K562 (cell line): Measurements from ENCODE around the gene IRX3. TPM values are rescaled to one million over a fixed set of nuclear protein-coding genes. Genes with fewer than 3 reads are reported as not detected.

Experiments
- ATAC-seq: fragments of 200-7000 bp; cut with Tn5 transposase; 3 replicates; pipeline ENCODE4 v1.9.1; 2020; ENCODE audit warnings: moderate library complexity
- BruUV-seq: library from RNA; stranded (reverse); fragments of 400-500 nt; replicated peaks from 2 replicates; lab custom pipeline; 2021; lab: Mats Ljungman, UMichigan
- CTCF ChIA-PET: fragments of 300-600 bp; formaldehyde crosslinking; extraction: SDS; loops from one replicate; lab custom pipeline; 2021; ENCODE audit warnings: low intra/inter-chr PET ratio; lab: Yijun Ruan, JAX
- POLR2A ChIA-PET: fragments of 300-600, 350-650 bp; sonication (Branson Sonifier 250); formaldehyde crosslinking; extraction: SDS; loops from one replicate; lab custom pipeline; 2021; ENCODE audit warnings: antibody characterized with exemption, inconsistent platforms; lab: Yijun Ruan, JAX
- DNase-seq, 4 experiments: peaks; one replicate each; pipeline versions ENCODE4 v3.0.0 to v3.0.0-alpha.2; 2011 to 2018; ENCODE audit warnings: low spot score in 3 of 4, mixed read lengths in 3 of 4; ENCODE audit errors: extremely low read depth in 1 of 4
- FAIRE-seq: peaks from 2 replicates; lab custom pipeline; 2011; peaks lifted over from hg19 to GRCh38; lab: Jason Lieb, UNC
- H2AFZ ChIP-seq: 2 replicates; pipeline ENCODE4 v1.6.0; 2011; ENCODE audit warnings: low read depth, low read length, control low read depth, inconsistent platforms
- H3K27ac ChIP-seq: fragments of 200-600 bp; 3 replicates; pipeline ENCODE4 v1.8.0; 2011; ENCODE audit warnings: low read depth, mild to moderate bottlenecking, control low read depth, inconsistent platforms, low read length, moderate library complexity, mixed read lengths; ENCODE audit errors: extremely low read depth
- H3K27me3 ChIP-seq, 2 experiments: fragments of 300-600 bp in 1 of 2; 2 replicates in 1 of 2; 3 replicates in 1 of 2; pipeline versions ENCODE4 v1.6.0 to v1.8.0; 2011; ENCODE audit warnings: inconsistent platforms in 2 of 2, low read length in 2 of 2, mild to moderate bottlenecking in 1 of 2, mixed read lengths in 1 of 2, moderate library complexity in 1 of 2; ENCODE audit not compliant: control insufficient read depth in 2 of 2, insufficient read depth in 2 of 2
- H3K36me3 ChIP-seq: fragments of 300-600 bp; 3 replicates; pipeline ENCODE4 v1.8.0; 2011; ENCODE audit warnings: mild to moderate bottlenecking, low read length, inconsistent platforms; ENCODE audit not compliant: control insufficient read depth, insufficient read depth
- H3K4me1 ChIP-seq, 2 experiments: fragments of 200-600 bp in 1 of 2; replicated peaks in 1 of 2; 2 replicates in 1 of 2; 3 replicates in 1 of 2; pipeline versions ENCODE4 v1.5.1 to v1.8.0; 2011; ENCODE audit warnings: inconsistent platforms in 2 of 2, low read length in 2 of 2, mild to moderate bottlenecking in 1 of 2, mixed read lengths in 1 of 2, moderate library complexity in 1 of 2; ENCODE audit not compliant: control insufficient read depth in 2 of 2, insufficient read depth in 2 of 2
- H3K4me2 ChIP-seq: 2 replicates; pipeline ENCODE4 v1.6.1; 2011; ENCODE audit warnings: low read length, control low read depth, inconsistent platforms, mixed read lengths; ENCODE audit not compliant: insufficient read depth
- H3K4me3 ChIP-seq: fragments of 200-600 bp; sonication (generic), shearing (Covaris generic); 2 replicates; pipeline ENCODE4 v1.5.1; 2016; ENCODE audit warnings: control low read depth, inconsistent platforms
- H3K79me2 ChIP-seq: fragments of 200-600 bp; 3 replicates; pipeline ENCODE4 v1.8.0; 2011; ENCODE audit warnings: low read length, inconsistent platforms; ENCODE audit not compliant: control insufficient read depth, insufficient read depth
- H3K9ac ChIP-seq, 2 experiments: 2 replicates each; pipeline versions ENCODE4 v1.6.0 to v1.6.1; 2011; ENCODE audit warnings: low read depth in 2 of 2, low read length in 2 of 2, control low read depth in 1 of 2, inconsistent platforms in 1 of 2, mild to moderate bottlenecking in 1 of 2, mixed read lengths in 1 of 2; ENCODE audit not compliant: insufficient read depth in 1 of 2
- H3K9me1 ChIP-seq: one replicate; pipeline ENCODE4 v1.6.0; 2011; ENCODE audit warnings: inconsistent platforms, mild to moderate bottlenecking, low read length, moderate library complexity; ENCODE audit not compliant: control insufficient read depth, insufficient read depth
- H3K9me3 ChIP-seq: replicated peaks from 2 replicates; pipeline ENCODE4 v1.5.1; 2011; ENCODE audit warnings: low read depth, low read length, inconsistent platforms; ENCODE audit not compliant: control insufficient read depth, insufficient read depth
- H4K20me1 ChIP-seq: replicated peaks from 2 replicates; pipeline ENCODE4 v1.6.1; 2011; ENCODE audit warnings: low read length, inconsistent platforms, mixed read lengths; ENCODE audit not compliant: control insufficient read depth, insufficient read depth
- ATF3 ChIP-seq, 2 experiments: fragments of 450-650 bp in 1 of 2; sonication (generic) in 1 of 2; formaldehyde crosslinking in 1 of 2; IDR thresholded peaks in 1 of 2; conservative IDR thresholded peaks in 1 of 2; 2 replicates each; pipeline versions ENCODE4 v1.6.1 to v1.8.1; 2016 to 2023; ENCODE audit warnings: mild to moderate bottlenecking in 2 of 2, moderate library complexity in 2 of 2, inconsistent platforms in 1 of 2, missing genetic modification reagents in 1 of 2
- BACH1 ChIP-seq: fragments of 200-800 bp; sonication (Bioruptor generic); IDR thresholded peaks from 2 replicates; pipeline ENCODE4 v1.6.1; 2016; ENCODE audit warnings: missing genetic modification characterization, missing compliant biosample characterization
- FOXA3 ChIP-seq, 2 experiments: fragments of 450-650 bp in 1 of 2; sonication (generic) in 1 of 2; formaldehyde crosslinking; IDR thresholded peaks in 1 of 2; conservative IDR thresholded peaks in 1 of 2; 2 replicates each; pipeline versions ENCODE4 v1.4.0 to v1.8.0; 2020 to 2022; ENCODE audit warnings: mild to moderate bottlenecking in 2 of 2, missing genetic modification reagents in 1 of 2
- HBP1 ChIP-seq: fragments of 450-650 bp; formaldehyde crosslinking; IDR thresholded peaks from 2 replicates; pipeline ENCODE4 v1.4.0; 2022; ENCODE audit warnings: missing genetic modification characterization
- HDAC2 ChIP-seq: fragments of 450-650 bp; IDR thresholded peaks from 2 replicates; pipeline ENCODE4 v1.6.1; 2016; ENCODE audit warnings: mild to moderate bottlenecking
- HNRNPK ChIP-seq: fragments of 200-400 bp; formaldehyde crosslinking; IDR thresholded peaks from one replicate; pipeline ENCODE4 v1.6.1; 2018; ENCODE audit warnings: mild to moderate bottlenecking, low read depth, low read length; ENCODE audit not compliant: poor library complexity, severe bottlenecking
- IRF1 ChIP-seq: sonication (generic); formaldehyde crosslinking; IDR thresholded peaks from 2 replicates; pipeline ENCODE4 v1.8.0; 2022; ENCODE audit warnings: missing genetic modification reagents, mild to moderate bottlenecking, borderline replicate concordance
- NFRKB ChIP-seq: fragments of 450-650 bp; IDR thresholded peaks from 2 replicates; pipeline ENCODE4 v1.6.1; 2016; ENCODE audit warnings: low read depth
- NFXL1 ChIP-seq: fragments of 450-650 bp; formaldehyde crosslinking; IDR thresholded peaks from 2 replicates; pipeline ENCODE4 v1.4.0; 2021; ENCODE audit warnings: mild to moderate bottlenecking
- RB1 ChIP-seq: fragments of 450-650 bp; IDR thresholded peaks from 2 replicates; pipeline ENCODE4 v1.6.1; 2017; ENCODE audit warnings: low read depth, mild to moderate bottlenecking
- SP1 ChIP-seq: sonication (generic); formaldehyde crosslinking; IDR thresholded peaks from 2 replicates; pipeline ENCODE4 v1.8.1; 2022; ENCODE audit warnings: mild to moderate bottlenecking, missing genetic modification reagents
- TAF7 ChIP-seq: fragments of 450-650 bp; IDR thresholded peaks from 2 replicates; pipeline ENCODE4 v1.6.1; 2016; ENCODE audit warnings: missing genetic modification characterization, missing compliant biosample characterization
- ZC3H11A ChIP-seq: IDR thresholded peaks from 2 replicates; pipeline ENCODE4 v1.6.1; 2012; ENCODE audit warnings: low read depth, low read length, improper control_type of control experiment
- ZNF263 ChIP-seq: sonication (generic); formaldehyde crosslinking; IDR thresholded peaks from 2 replicates; pipeline ENCODE4 v1.8.0; 2022; ENCODE audit warnings: mild to moderate bottlenecking, missing genetic modification reagents, borderline replicate concordance
- ZNF354B ChIP-seq: fragments of 250-450 bp; sonication (Bioruptor Pico); IDR thresholded peaks from 2 replicates; pipeline ENCODE4 v1.4.0; 2020
- ZNF551 ChIP-seq: fragments of 250-450 bp; sonication (Bioruptor Pico); IDR thresholded peaks from 2 replicates; pipeline ENCODE4 v1.5.0; 2021; ENCODE audit warnings: mild to moderate bottlenecking, moderate library complexity
- WGBS: fragments of 100-300 bp; shearing (Covaris generic); methylation state at CpG from one replicate; pipeline ENCODE4 v1.1.6; 2016; ENCODE audit warnings: low coverage, mixed read lengths; ENCODE audit not compliant: insufficient coverage; ENCODE audit errors: missing lambda C conversion rate; 5-methylcytosine and 5-hydroxymethylcytosine counted together
- in situ Hi-C: fragments of 300-500 bp; cut with MboI; formaldehyde crosslinking; loops from 4 replicates; pipeline ENCODE4 v1.15.0; 2018; ENCODE audit warnings: inconsistent platforms, mixed read lengths
- intact Hi-C: fragments of 100-400 bp; cut with micrococcal nuclease; formaldehyde crosslinking; loops from 2 replicates; pipeline ENCODE4 v1.14.2; 2022
- polyA plus RNA-seq, 8 experiments: library from polyadenylated mRNA; depleted of rRNA in 4 of 8; stranded (reverse) in 5 of 8; unstranded in 3 of 8; fragments of >200 nt; fragmentation: Nextera tagmentation in 2 of 8; fragmentation: Illumina TruSeq in 1 of 8; extraction: Ambion mirVana in 2 of 8; extraction: Trizol in 1 of 8; gene quantifications; 2 replicates each; pipeline versions ENCODE4 v1.2.1 to v1.2.3, GENCODE V29; 2011 to 2014; ENCODE audit warnings: inconsistent platforms in 1 of 8, missing spikeins in 1 of 8
- total RNA-seq, 7 experiments: library from RNA; depleted of rRNA in 6 of 7; stranded (reverse); fragments of >200 nt in 6 of 7; fragmentation: Illumina TruSeq in 2 of 7; extraction: Trizol in 2 of 7; gene quantifications; 2 replicates each; pipeline versions ENCODE4 v1.2.1 to v1.2.3, GENCODE V29; 2011 to 2021; ENCODE audit warnings: low replicate concordance in 1 of 7

Gene IRX3
- total and polyA plus RNA-seq, 9 of the 15 experiments (the other 6 are each of a cell fraction or from before 2014, with no cell fraction given) = not detected

- H3K79me2 ChIP-seq = no peaks in the 10 kb centered on the region
- no peak for DNase-seq
- no peak overlapping the region for H3K9ac ChIP-seq
- no peak overlapping the region for H3K4me3 ChIP-seq
- no peak overlapping the region for H2AFZ ChIP-seq
- peaks cover 5 to 26% of the 10 kb centered on the region in 2 experiments; a peak in 3 of 5 replicates for H3K27me3 ChIP-seq
- H3K27ac ChIP-seq = no peak overlapping the region
- no peak for ATAC-seq
- no peak overlapping the region for H3K4me2 ChIP-seq
- H3K9me3 ChIP-seq = no peaks in the 10 kb centered on the region
- no TSS peak for BruUV-seq
- FAIRE-seq = no peak
- intact Hi-C loops (loop anchor here (2.0 kb wide), 1 partner anchor 674 kb away; no protein-coding TSS in a partner anchor), in situ Hi-C loops (no loop called here)
- H4K20me1 ChIP-seq = no peaks in the 10 kb centered on the region
- ChIA-PET POLR2A (no interaction called here), CTCF (interaction anchor here (0.6 kb wide), 1 partner anchor 975 kb away, joined by 3 read pairs; no protein-coding TSS in a partner anchor)
- TF ChIP-seq NFXL1 (no peak), FOXA3 (CRISPR knock-in tag; conservative IDR thresholded peaks at IDR 0.05 in 1 of 2, IDR thresholded peaks at IDR 0.05 in 1 of 2) (no peak), IRF1 (CRISPR knock-in tag) (no peak), ZNF551 (CRISPR knock-in tag) (no peak), BACH1 (tag) (no peak), ZNF263 (CRISPR knock-in tag) (no peak), NFRKB (no peak), HBP1 (CRISPR knock-in tag) (no peak), ZC3H11A (no peak), ATF3 (IDR thresholded peaks at IDR 0.05) (no peak), ATF3 (CRISPR knock-in tag; conservative IDR thresholded peaks at IDR 0.05) (no peak), SP1 (CRISPR knock-in tag) (no peak), TAF7 (no peak), ZNF354B (CRISPR knock-in tag) (no peak), RB1 (no peak), HNRNPK (no peak), HDAC2 (no peak)
- H3K36me3 ChIP-seq = no peaks in the 10 kb centered on the region
- no peaks in the 10 kb centered on the region for H3K9me1 ChIP-seq
- peaks cover 0 to 9% of the 10 kb centered on the region in 2 experiments; a peak in 2 of 5 replicates for H3K4me1 ChIP-seq
- 14% methylated on average over 35 of the region's 37 CpGs for WGBS
Observed at GRCh38 chr16:54282928-54283724, 3.5 kb downstream of the IRX3 start.
